Body of pancreas (tissue), 4 donors: Measurements from ENCODE around the gene RBMXL3. TPM values are rescaled to one million over a fixed set of nuclear protein-coding genes. Genes with fewer than 3 reads are reported as not detected.

Experiments used
- ATAC-seq: fragments of 150-250 bp; one replicate; pipeline ENCODE4 v1.9.1; 2016
- DNase-seq, 4 donors: peaks; one replicate each; pipeline ENCODE4 v3.0.0-alpha.2; 2019
- H3K27ac ChIP-seq, 4 donors: fragments of 200-600 bp; sonication (generic); 1 replicate in 3 of 4; 2 replicates in 1 of 4; pipeline versions ENCODE4 v1.5.1 to v1.6.1; 2016 to 2019; ENCODE audit warnings: mild to moderate bottlenecking in 1 of 4, mixed read lengths in 1 of 4, moderate library complexity in 1 of 4
- H3K27me3 ChIP-seq, 2 donors: fragments of 200-600 bp; sonication (generic); one replicate each; pipeline ENCODE4 v1.6.0; 2016; ENCODE audit warnings: mild to moderate bottlenecking in 1 of 2
- H3K36me3 ChIP-seq, 2 donors: fragments of 200-600 bp; sonication (generic); replicated peaks in 1 of 2; 2 replicates each; pipeline ENCODE4 v1.5.1; 2016; ENCODE audit warnings: low read depth in 2 of 2; ENCODE audit not compliant: insufficient read depth in 1 of 2
- H3K4me1 ChIP-seq: fragments of 200-600 bp; sonication (generic); one replicate; pipeline ENCODE4 v1.6.0; 2016
- H3K4me3 ChIP-seq, 2 donors: fragments of 200-600 bp; sonication (generic); 1 replicate in 1 of 2; 2 replicates in 1 of 2; pipeline ENCODE4 v1.5.1; 2016 to 2019
- H3K9me3 ChIP-seq, 3 donors: fragments of 200-600 bp; sonication (generic); 1 replicate in 2 of 3; 2 replicates in 1 of 3; pipeline ENCODE4 v1.5.1; 2016
- CTCF ChIP-seq, 7 experiments: fragments of 450-650 bp in 4 of 7; fragments of 200-600 bp in 3 of 7; sonication (generic) in 3 of 7; IDR thresholded peaks; one replicate each; pipeline ENCODE4 v1.5.1; 2016 to 2019; ENCODE audit warnings: antibody characterized with exemption in 7 of 7
- POLR2A ChIP-seq, 3 donors: fragments of 450-650 bp; IDR thresholded peaks; one replicate each; pipeline ENCODE4 v1.6.1; 2016; ENCODE audit warnings: antibody characterized with exemption in 3 of 3, mild to moderate bottlenecking in 2 of 3
- WGBS, 2 donors: methylation state at CpG; one replicate each; pipeline ENCODE4 v1.1.5; 2017; 5-methylcytosine and 5-hydroxymethylcytosine counted together
- intact Hi-C: fragments of 100-400 bp; cut with DNase I; formaldehyde crosslinking; loops from one replicate; pipeline ENCODE4 v1.15.1; 2023
- total RNA-seq, 2 donors: library from RNA; depleted of rRNA; stranded (reverse); fragments of >200 nt; gene quantifications; one replicate each; pipeline ENCODE4 v1.1.0, GENCODE V29; 2016

Gene RBMXL3
- total RNA-seq, 2 donors from 2014 or later = not detected

- H3K27me3 ChIP-seq = no peaks in the 10 kb centered on the region
- 64 to 74% methylated on average over 4 of the region's 4 CpGs for WGBS, 2 donors
- intact Hi-C loops = no loop called here
- H3K27ac ChIP-seq = no peak overlapping the region
- TF ChIP-seq CTCF (IDR thresholded peaks at IDR 0.05) (no peak), POLR2A (IDR thresholded peaks at IDR 0.05) (no peak)
- no peak overlapping the region for H3K4me3 ChIP-seq
- no peaks in the 10 kb centered on the region for H3K4me1 ChIP-seq
- DNase-seq = no peak
- no peaks in the 10 kb centered on the region for H3K9me3 ChIP-seq
- no peaks in the 10 kb centered on the region for H3K36me3 ChIP-seq
- no peak for ATAC-seq
These were observed 11.3 kb upstream of the RBMXL3 start for GRCh38 chrX:115177932-115178331.

DNA sequence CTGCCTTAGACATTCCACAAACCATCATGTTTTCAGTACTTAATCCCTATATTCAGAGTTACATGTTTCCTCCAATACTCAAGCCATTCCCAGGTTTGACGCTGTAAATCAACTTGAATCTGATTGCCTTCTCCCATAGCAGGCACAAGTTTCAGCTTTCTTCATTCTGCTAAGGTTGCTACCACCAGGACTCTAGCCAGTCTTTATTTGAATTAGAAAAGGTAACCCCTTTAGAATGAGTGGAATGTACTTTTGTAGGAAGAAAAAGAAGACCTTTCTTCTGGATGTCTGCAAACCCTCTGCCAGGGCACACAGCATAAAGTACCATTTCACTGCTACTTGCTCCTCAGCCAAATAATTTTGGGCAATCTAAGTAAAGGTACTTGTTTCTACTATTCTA is 10.7 kb upstream of the RBMXL3 start:
- no peak overlapping the region for H3K4me3 ChIP-seq
- no peak for DNase-seq
- intact Hi-C loops = no loop called here
- WGBS, 2 donors = 57 to 60% methylated on average over 1 of the region's 1 CpG
- TF ChIP-seq CTCF (IDR thresholded peaks at IDR 0.05) (no peak), POLR2A (IDR thresholded peaks at IDR 0.05) (no peak)
- H3K27ac ChIP-seq = no peak overlapping the region
- H3K4me1 ChIP-seq = no peaks in the 10 kb centered on the region
- H3K9me3 ChIP-seq = no peaks in the 10 kb centered on the region
- H3K27me3 ChIP-seq = no peaks in the 10 kb centered on the region
- ATAC-seq = no peak
- no peaks in the 10 kb centered on the region for H3K36me3 ChIP-seq

DNA sequence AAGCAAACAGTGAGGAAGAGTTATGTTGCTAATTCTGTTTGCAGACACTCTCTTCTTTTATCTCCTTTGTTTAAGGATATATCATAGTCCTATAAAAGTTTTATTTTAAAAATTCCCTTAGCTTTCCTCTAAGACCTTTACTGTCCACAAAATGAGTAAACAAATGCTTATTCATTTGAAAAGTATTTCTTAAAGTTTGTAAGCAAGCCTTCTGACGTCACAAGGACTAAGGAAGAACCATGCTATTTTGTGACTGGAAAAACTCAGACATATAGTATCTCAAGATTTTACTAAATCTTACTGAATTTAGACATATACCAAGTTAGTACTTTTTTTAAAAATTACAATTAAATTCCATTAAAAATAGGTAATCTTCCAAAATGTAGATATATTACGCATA is 5.2 kb upstream of the RBMXL3 start:
- intact Hi-C loops = no loop called here
- no peaks in the 10 kb centered on the region for H3K36me3 ChIP-seq
- H3K9me3 ChIP-seq = no peaks in the 10 kb centered on the region
- WGBS, 2 donors = 62 to 68% methylated on average over 2 of the region's 2 CpGs
- ATAC-seq (no peak), DNase-seq (no peak)
- TF ChIP-seq CTCF (IDR thresholded peaks at IDR 0.05) (no peak), POLR2A (IDR thresholded peaks at IDR 0.05) (no peak)
- no peaks in the 10 kb centered on the region for H3K4me1 ChIP-seq
- H3K27me3 ChIP-seq = no peaks in the 10 kb centered on the region
- no peak overlapping the region for H3K27ac ChIP-seq
- H3K4me3 ChIP-seq = no peak overlapping the region

GRCh38 chrX:115189646-115190635 is 731 bp downstream of the RBMXL3 start:
- no peak for DNase-seq
- no peak for ATAC-seq

More at GRCh38 chrX:115189646-115190635, 731 bp downstream of the RBMXL3 start:
- Histone ChIP-seq H3K27me3 (no peaks in the 10 kb centered on the region), H3K9me3 (no peaks in the 10 kb centered on the region), H3K4me3 (no peak overlapping the region), H3K4me1 (no peaks in the 10 kb centered on the region), H3K27ac (no peak overlapping the region), H3K36me3 (no peaks in the 10 kb centered on the region)
- WGBS, 2 donors = 83% methylated on average over 15 of the region's 76 CpGs; no CpG with 5 or more reads in 1 of the 2 donors
- intact Hi-C loops = no loop called here
- no peak for TF ChIP-seq CTCF (IDR thresholded peaks at IDR 0.05)
- no peak for TF ChIP-seq POLR2A (IDR thresholded peaks at IDR 0.05)
